HG02588 (cell line): ENCODE results near the gene TNIP1.

ENCODE experiments used
- ATAC-seq: cut with Tn5 transposase; IDR thresholded peaks from one replicate; pipeline ENCODE4 v1.9.1; 2021; ENCODE audit warnings: mild to moderate bottlenecking, moderate library complexity; ENCODE audit not compliant: unreplicated experiment

TNIP1 gene

GRCh38 chr5:151080613-151081430 is at the start of gene TNIP1:
Gene TNIP1, minus strand, starts transcription at chr5:151081034. Its CDS starts 15,939 bp downstream, at chr5:151065095.
- ATAC-seq: peak; percentile 73

GRCh38 chr5:151130235-151130921 is 49.5 kb upstream of the TNIP1 start:
- no peak for ATAC-seq

GRCh38 chr5:151128817-151129216 is 48.0 kb upstream of the TNIP1 start:
- ATAC-seq: no peak

- no peak for ATAC-seq
Observed at GRCh38 chr5:151127926-151128325, 47.1 kb upstream of the TNIP1 start.

- ATAC-seq: no peak
Observed at GRCh38 chr5:151126199-151126645, 45.4 kb upstream of the TNIP1 start.

- no peak for ATAC-seq
Observed at GRCh38 chr5:151125421-151125820, 44.6 kb upstream of the TNIP1 start.

- peak; percentile 87 for ATAC-seq
Observed at GRCh38 chr5:151123897-151124751, 43.3 kb upstream of the TNIP1 start.

- ATAC-seq: no peak
Observed at GRCh38 chr5:151122828-151123227, 42.0 kb upstream of the TNIP1 start.

GRCh38 chr5:151121665-151122064 is 40.8 kb upstream of the TNIP1 start:
- ATAC-seq: no peak

GRCh38 chr5:151121095-151121494 is 40.3 kb upstream of the TNIP1 start:
- ATAC-seq: no peak

- ATAC-seq: no peak
Observed at GRCh38 chr5:151118913-151119575, 38.2 kb upstream of the TNIP1 start.

GRCh38 chr5:151115272-151115905 is 34.6 kb upstream of the TNIP1 start:
- ATAC-seq: no peak

- ATAC-seq: no peak
Observed at GRCh38 chr5:151113651-151114050, 32.8 kb upstream of the TNIP1 start.

- no peak for ATAC-seq
Observed at GRCh38 chr5:151110992-151111391, 30.2 kb upstream of the TNIP1 start.

- peak; percentile 35 for ATAC-seq
Observed at GRCh38 chr5:151110122-151110681, 29.4 kb upstream of the TNIP1 start.

- no peak for ATAC-seq
Observed at GRCh38 chr5:151108566-151108965, 27.7 kb upstream of the TNIP1 start.

- ATAC-seq: no peak
Observed at GRCh38 chr5:151107738-151108520, 27.1 kb upstream of the TNIP1 start.

GRCh38 chr5:151107084-151107483 is 26.2 kb upstream of the TNIP1 start:
- ATAC-seq: no peak

GRCh38 chr5:151106509-151106908 is 25.7 kb upstream of the TNIP1 start:
- ATAC-seq: no peak
